GM12864 (cell line): ENCODE measurements around the gene CYP2S1.
"Not testable (repeated sequence)": the region's sequence is repeated elsewhere in the genome, so short reads cannot be mapped to it uniquely, and the experiment has no call there.

Experiments
- DNase-seq: peaks from one replicate; pipeline ENCODE4 v3.0.0-alpha.2; 2011; ENCODE audit warnings: low read depth
- H3K4me3 ChIP-seq: 2 replicates; pipeline ENCODE4 v1.5.1; 2011; ENCODE audit warnings: mild to moderate bottlenecking, low read depth, low read length, control low read depth
- TF ChIP-seq, protein P1 (sequence below): IDR thresholded peaks from 2 replicates; pipeline ENCODE4 v1.5.1; 2011; ENCODE audit warnings: low read depth, mild to moderate bottlenecking, moderate library complexity, low read length, control low read depth, inconsistent platforms; ENCODE audit errors: missing control alignments

Gene CYP2S1

DNA sequence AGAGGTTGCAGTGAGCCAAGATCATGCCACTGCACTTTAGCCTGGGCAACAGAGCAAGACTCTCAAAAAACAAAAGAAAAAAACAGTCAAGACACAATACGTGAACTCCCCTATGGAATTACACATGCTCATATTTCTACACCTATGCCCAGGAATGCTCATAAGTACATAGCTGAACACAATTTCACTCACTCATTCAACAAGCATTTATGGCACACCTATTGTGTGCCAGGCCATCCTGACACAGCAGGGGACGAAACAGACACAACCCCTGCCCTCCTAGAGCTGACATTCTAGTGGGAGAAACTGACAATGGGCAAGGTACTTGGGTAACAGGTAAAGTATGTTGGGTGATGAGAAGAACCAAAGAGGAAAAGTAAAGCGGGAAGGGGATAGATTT, 35.5 kb downstream of the CYP2S1 start:
- no peak overlapping the region for H3K4me3 ChIP-seq
- no peak for DNase-seq
- TF ChIP-seq, protein P1, sequence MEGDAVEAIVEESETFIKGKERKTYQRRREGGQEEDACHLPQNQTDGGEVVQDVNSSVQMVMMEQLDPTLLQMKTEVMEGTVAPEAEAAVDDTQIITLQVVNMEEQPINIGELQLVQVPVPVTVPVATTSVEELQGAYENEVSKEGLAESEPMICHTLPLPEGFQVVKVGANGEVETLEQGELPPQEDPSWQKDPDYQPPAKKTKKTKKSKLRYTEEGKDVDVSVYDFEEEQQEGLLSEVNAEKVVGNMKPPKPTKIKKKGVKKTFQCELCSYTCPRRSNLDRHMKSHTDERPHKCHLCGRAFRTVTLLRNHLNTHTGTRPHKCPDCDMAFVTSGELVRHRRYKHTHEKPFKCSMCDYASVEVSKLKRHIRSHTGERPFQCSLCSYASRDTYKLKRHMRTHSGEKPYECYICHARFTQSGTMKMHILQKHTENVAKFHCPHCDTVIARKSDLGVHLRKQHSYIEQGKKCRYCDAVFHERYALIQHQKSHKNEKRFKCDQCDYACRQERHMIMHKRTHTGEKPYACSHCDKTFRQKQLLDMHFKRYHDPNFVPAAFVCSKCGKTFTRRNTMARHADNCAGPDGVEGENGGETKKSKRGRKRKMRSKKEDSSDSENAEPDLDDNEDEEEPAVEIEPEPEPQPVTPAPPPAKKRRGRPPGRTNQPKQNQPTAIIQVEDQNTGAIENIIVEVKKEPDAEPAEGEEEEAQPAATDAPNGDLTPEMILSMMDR: no peak

DNA sequence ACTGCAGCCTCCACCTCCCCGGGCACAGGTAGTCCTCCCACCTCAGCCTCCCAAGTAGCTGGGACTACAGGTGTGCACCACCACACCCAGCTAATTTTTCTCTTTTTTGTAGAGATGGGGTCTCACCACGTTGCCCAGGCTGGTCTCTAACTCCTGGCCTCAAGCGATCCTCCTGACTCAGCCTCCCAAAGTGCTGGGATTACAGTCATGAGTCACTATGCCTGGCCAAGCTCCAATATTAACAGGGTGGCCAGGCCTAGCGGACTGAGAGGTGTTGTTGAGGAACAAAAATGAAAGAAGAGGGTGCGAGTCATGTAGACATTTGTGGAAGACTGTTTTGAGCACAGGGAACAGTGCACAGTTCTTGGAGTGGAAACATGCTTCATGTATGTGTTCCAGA, 36.3 kb downstream of the CYP2S1 start:
- H3K4me3 ChIP-seq, DNase-seq: not testable (repeated sequence)

DNA sequence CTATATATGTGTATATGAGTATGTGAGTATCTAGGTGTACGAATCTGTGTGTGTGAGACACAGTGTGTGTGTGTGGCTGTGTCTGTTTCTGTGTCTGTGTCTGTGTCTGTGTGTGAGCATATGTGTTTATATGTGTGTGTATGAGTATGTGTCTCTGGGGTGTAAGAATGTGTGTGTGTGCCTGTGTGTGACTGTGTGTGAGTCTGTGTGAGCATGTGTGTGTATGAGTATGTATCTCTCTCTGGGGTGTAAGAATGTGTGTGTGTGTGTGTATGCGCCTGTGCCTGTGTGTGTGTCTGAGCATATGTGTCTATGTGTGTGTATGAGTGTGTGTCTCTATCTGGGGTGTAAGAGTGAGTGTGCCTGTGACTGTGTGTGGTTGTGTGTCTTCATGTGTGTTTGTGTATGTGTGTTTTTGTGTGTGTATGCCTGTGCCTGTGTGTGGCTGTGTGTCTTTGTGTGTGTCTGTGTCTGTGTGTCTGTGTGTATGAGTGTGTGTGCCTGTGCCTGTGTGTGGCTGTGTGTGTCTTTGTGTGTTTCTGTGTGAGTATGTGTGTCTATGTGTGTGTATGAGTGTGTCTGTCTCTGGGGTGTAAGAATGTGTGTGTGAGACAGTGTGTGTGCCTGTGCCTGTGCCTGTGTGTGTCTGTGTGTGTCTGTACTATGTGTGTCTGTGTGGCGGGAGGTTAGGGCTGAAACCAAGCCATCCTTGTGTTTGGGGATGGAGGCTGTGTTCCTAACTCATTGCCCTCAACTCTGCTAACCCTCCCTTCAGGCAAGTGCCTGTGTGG, 37.2 kb downstream of the CYP2S1 start:
- DNase-seq: no peak

DNA sequence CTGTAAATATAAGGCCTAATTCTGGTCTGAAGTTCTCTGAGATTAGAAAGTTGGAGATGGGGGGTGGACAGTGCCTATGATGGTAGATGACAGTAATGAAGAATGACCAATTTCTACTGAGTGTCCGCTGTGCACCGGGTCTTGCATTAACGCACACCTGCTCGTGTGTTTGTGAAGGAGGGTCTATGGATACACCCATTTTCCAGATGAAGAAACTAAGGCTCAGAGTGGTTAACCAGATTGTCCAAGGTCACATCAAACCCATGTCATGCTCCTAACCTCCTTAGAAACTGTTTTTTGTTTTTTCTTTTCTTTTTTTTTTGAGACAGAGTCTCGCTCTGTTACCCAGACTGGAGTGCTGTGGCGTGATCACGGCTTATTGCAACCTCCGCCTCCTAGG, 39.7 kb downstream of the CYP2S1 start:
- no peak overlapping the region for H3K4me3 ChIP-seq
- DNase-seq: no peak
- TF ChIP-seq, protein P1: no peak

More for the DNA sequence above, 37.2 kb downstream of the CYP2S1 start:
- no peak overlapping the region for H3K4me3 ChIP-seq
- TF ChIP-seq, protein P1: no peak

DNA sequence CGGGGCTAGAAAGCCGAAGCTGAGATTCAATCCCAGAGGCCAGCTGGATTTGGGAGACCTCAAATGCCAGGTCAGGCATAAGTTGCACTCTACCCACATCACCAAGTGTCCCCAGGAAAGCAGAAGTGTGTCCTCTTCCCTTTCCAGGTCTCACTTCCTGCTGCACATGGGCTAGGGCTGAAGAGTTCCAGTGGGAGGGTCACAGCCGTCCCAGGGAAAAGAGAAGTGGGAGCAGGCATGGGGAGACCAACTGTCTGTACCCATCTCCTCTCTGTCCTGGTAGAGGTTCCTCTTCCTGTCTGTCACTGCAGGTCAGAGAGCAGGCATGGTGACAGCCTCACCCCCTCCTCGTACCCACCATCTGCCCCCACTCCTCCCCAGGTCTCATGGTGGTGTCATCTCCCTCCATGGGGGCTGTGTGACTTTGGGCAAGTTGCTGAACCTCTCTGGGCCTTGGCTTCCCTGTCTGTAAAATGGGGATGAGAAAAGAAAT, 40.8 kb downstream of the CYP2S1 start:
- TF ChIP-seq, protein P1: no peak
- no peak overlapping the region for H3K4me3 ChIP-seq
- no peak for DNase-seq

DNA sequence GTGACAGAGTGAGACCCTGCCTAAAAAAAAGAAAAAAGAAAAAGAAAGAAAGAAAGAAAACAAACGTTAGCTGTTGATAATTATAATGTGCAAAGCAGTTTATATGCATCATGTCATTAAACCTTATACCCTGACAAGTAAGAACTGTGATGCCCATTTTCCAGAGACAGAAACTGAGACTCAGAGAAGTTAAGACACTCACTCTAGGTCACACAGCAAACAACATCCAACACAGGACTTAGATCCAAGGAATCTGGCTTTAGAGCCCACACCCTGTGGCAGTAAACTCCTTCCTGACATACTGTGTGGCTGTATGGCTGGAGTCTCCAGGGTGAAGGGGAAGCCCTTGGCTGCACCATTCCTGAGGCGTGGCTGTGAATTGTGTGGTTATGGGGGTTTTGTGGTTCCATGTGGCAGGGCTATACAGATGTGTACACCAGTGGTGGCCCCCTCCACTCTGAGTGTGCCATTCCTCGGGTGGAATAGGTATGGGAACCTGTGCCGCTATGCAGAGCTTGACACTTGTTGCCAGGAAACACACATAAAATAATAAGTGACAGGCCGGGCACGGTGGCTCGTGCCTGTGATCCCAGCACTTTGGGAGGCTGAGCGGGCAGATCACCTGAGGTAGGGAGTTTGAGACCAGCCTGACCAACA, 41.6 kb downstream of the CYP2S1 start:
- TF ChIP-seq, protein P1: no peak
- H3K4me3 ChIP-seq: no peak overlapping the region
- no peak for DNase-seq

DNA sequence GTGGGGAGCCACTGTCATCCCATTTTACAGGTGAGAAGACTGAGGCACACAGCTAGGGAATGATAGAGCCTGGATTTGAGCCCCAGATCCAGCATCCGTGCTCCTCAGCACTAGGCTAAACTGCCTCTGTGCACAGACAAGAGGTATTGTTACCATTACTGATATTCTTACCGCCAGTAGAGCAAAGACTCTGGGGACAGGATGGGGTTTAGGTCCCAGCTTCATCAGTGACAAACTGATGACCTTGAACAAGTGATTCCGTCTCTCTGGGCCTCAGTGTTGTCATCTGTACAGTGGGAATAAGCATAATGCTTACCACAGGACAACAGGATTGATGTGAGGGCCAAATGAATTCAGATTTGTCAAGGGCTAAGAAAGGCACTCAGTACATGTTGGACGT, 42.5 kb downstream of the CYP2S1 start:
- TF ChIP-seq, protein P1: no peak
- no peak for DNase-seq

More for the DNA sequence above, 42.5 kb downstream of the CYP2S1 start:
- no peak overlapping the region for H3K4me3 ChIP-seq
